Measurements from ENCODE around the gene DCPS. TPM values are rescaled to one million over a fixed set of nuclear protein-coding genes. Genes with fewer than 3 reads are reported as not detected.
A peak's percentile ranks its signal among the peaks of the same experiment; 100 is the strongest.
"Not testable (repeated sequence)": the region's sequence is repeated elsewhere in the genome, so short reads cannot be mapped to it uniquely, and the experiment has no call there.

The DCPS gene, protein sequence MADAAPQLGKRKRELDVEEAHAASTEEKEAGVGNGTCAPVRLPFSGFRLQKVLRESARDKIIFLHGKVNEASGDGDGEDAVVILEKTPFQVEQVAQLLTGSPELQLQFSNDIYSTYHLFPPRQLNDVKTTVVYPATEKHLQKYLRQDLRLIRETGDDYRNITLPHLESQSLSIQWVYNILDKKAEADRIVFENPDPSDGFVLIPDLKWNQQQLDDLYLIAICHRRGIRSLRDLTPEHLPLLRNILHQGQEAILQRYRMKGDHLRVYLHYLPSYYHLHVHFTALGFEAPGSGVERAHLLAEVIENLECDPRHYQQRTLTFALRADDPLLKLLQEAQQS
- polyA plus RNA-seq (ENCODE audit: insufficient read length in 4 of 4) = 10 to 100 TPM; 12.7 to 17.6 (median 15.8) TPM

DNA sequence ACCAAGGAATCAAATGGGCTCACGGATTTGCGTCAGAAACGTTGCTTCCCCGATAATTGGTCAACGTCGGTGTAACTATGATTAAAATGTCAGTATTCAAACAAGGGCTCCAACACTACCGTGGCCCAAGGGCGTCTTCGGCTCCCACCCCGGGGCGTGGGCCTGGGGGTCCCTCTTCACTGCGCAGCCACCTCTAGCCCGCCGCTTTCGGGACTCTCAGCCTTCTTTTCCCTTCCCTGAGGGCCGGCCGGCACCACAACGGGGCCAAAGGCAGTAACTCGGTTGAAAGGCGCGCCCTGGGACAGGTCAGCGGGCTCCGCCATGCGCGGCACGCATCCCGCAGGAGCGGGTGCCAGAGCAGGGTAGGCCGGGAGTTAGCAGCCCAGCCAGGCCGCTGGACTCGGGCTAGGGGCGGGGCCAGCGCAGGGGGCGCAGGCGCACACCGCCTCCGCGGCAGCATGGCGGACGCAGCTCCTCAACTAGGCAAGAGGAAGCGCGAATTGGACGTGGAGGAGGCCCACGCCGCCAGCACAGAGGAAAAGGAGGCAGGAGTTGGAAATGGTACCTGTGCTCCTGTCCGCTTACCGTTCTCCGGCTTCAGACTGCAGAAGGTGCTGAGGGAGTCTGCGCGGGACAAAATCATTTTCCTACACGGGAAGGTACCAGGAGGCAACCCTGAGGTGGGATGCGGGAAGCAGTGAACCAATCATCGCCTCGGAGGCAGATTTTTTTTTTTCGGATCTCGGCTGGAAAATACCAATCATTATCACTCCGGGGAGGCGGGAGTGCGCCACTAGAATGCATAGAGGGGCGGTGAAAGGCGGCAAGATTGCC, at the start of gene DCPS:
Gene DCPS, plus strand, starts transcription at position 438 of the 834 bp plus-strand sequence. Its CDS starts 21 bp downstream, at position 459.
- peak; percentile 79 to 94 (median 87) for DNase-seq (ENCODE audit: low read depth in 4 of 4, low spot score in 2 of 4)

DNA sequence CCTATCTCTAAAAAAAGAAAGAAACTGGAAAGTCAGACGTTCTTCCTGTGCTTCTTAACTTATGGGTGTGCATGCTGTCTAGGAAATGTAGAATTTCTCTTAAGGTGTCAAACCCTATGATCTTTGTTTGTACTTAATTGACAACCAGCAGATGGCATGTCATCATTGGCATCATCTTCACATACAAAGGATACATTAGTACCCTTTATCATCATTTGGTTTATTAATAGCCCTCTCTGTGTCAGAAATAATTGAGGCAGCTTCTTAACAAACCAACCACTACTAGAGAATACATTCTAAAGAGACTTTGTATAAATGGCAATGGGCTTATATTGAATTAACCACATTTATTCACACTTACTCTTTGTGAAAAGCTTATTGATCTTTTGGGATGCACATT, 49.0 kb upstream of the DCPS start:
- DNase-seq (ENCODE audit: low read depth in 4 of 4, low spot score in 2 of 4) = no peak

DNA sequence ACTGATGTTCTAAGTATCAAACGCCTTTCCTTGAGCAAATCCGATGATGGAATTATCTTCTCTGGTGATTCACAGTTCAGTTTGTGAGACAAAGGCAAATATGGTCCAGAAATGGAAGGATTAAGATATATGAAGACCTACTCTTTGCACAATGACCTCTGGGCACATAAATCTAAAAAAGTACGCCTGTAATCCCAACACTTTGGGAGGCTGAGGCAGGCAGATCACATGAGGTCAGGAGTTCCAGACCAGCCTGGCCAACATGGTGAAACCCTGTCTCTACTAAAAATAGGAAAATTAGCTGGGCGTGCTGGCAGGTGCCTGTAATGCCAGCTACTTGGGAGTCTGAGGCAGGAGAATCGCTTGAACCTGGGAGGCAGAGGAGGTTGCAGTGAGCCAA, 48.4 kb upstream of the DCPS start:
- not testable (repeated sequence) for DNase-seq (ENCODE audit: low read depth in 4 of 4, low spot score in 2 of 4)

DNA sequence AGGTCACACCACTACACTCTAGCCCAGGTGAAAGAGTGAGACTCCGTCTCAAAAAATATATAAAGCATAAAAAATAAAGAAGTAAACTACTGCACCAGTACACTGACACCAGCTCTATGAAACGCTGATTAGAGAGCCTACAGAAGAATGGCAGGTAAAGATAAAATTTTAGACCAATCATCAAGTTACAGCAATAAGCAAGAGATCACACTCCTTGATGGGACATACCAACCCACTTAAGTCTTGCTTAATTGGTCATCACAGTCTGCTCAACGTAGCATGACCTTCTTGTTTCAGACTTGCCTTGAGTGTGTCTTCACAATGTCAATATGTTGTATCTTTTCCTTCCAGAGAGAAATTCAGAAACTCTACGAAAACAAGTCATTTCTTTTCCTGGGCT, 47.6 kb upstream of the DCPS start:
- no peak for DNase-seq (ENCODE audit: low read depth in 4 of 4, low spot score in 2 of 4)

DNA sequence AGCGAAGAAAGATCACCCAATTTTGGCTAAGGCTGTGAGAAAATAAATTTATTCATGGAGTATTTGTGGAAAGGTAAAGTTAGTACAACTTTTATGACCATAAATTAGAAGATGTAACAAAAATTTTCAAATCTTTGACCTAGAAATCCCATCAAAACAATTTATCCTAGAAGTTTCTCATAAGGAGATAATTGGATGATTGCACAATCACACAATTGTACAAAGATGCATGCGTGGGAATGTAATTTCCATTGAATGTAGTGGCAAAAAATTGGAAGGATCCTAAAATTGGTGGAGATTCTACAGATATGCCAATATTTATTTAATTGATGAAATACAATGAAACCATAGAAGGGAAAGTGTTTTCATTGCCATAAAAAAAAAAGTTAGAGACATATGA, 46.7 kb upstream of the DCPS start:
- no peak for DNase-seq (ENCODE audit: low read depth in 4 of 4, low spot score in 2 of 4)

DNA sequence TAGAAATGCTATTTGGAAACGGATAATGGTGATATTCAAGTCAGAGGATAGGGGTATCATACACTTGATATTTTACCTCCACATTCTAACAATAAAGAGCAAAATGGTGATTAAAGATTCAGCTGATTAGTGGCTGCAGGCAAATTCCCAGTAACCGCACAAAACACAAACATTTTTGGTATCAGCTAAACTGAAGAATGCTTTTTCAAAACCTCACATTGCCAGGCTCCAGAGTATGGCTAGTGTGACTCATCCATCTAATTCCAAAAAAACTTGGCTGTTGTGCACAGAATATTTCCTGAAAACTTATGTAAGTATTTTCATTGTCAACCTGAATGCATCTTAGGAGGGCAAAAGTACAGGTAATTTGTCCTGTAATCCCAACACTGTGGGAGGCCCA, 46.1 kb upstream of the DCPS start:
- DNase-seq (ENCODE audit: low read depth in 4 of 4, low spot score in 2 of 4) = no peak

DNA sequence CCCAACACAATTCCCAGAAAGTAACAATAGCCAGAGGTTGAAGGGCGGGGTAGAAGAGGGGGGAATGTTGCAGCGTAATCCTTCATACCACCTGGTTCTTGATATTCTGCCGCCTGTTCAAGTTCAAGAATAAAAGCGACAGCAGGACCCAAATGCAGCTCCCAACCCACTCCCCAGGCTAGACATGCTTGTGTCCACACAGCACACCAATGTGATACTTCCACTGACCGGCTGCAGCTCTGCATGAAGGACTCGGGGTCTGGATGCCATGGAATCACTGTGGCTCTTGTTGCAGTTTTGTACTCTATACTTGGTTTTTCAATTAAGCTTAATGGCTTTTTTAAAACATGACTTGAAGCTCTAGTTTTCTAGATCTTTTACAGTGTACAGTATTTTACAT, 41.6 kb upstream of the DCPS start:
- no peak for DNase-seq (ENCODE audit: low read depth in 4 of 4, low spot score in 2 of 4)

DNA sequence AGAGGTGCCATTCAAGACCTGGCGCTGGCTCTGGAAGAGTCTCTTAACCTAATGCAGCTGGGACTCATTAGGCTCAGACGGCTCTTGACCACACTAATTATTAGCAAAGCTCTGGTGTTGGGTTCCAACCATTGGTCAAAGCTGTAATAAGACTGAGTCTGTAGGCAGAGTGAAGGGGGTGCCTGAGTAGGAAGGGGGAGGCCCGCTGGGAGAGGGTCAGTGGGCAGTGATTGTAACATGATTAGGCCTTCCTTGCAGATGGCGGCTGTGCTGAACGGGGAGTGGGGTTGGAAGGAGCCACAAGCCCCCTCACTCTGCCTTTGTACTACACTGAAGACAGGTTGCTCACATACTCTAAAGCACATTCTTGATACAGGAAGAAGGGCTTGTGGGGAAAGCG, 40.4 kb upstream of the DCPS start:
- DNase-seq (ENCODE audit: low read depth in 4 of 4, low spot score in 2 of 4) = no peak

DNA sequence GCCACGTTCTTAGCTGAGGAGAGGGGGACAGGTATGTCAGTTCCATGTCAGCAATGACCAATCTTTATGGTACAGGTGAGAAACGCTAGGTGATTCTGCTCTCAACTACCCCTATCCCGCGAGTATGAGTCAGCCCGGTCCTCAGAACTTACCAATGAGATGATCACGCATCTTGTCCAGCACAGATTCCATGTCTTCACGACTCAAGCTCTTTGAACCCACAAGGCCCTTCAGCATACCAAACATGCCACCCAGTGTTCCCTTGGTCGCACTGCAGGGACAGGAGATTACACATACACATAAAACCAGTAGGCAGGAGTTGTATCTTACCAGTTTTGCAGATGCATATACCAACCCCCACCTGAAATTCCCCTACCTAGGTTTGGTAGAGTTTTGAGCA, 38.0 kb upstream of the DCPS start:
- DNase-seq (ENCODE audit: low read depth in 4 of 4, low spot score in 2 of 4) = no peak

DNA sequence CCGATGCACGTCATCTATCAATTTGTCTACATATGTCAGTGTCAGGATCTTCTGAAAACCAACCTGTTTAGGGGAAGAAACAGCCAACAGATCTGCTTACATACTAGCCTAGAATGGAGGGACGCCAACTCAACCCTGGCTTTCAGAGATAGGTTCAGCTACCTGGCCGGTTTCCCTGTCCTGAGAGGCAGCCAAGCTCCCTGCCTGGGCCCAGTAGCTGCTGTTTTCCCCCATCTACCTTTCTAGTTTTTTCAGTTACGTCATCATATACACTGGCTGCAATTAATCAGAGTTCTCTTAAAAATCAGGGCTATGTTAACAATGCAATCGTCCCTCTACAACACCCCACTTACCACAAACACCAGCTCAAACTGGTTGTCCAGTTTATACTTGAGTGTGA, 36.2 kb upstream of the DCPS start:
- no peak for DNase-seq (ENCODE audit: low read depth in 4 of 4, low spot score in 2 of 4)

DNA sequence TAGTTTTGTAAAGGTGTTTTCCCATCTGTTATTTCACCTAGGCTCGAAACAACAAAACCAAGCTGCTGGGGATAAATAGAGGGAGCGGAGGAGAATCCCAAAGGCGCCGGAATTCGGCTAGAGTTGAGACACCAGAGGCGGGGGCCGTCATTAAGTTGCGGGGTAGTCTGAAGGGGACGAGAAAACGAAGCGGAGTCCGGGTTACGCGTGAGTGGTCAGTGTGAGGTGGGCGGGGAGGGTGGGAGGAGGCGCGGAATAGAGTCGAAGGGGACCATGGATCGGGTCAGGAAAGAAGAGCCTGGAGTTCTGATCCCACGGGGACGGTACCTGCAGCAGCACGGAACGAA, 35.5 kb upstream of the DCPS start:
- DNase-seq (ENCODE audit: low read depth in 4 of 4, low spot score in 2 of 4) = no peak

DNA sequence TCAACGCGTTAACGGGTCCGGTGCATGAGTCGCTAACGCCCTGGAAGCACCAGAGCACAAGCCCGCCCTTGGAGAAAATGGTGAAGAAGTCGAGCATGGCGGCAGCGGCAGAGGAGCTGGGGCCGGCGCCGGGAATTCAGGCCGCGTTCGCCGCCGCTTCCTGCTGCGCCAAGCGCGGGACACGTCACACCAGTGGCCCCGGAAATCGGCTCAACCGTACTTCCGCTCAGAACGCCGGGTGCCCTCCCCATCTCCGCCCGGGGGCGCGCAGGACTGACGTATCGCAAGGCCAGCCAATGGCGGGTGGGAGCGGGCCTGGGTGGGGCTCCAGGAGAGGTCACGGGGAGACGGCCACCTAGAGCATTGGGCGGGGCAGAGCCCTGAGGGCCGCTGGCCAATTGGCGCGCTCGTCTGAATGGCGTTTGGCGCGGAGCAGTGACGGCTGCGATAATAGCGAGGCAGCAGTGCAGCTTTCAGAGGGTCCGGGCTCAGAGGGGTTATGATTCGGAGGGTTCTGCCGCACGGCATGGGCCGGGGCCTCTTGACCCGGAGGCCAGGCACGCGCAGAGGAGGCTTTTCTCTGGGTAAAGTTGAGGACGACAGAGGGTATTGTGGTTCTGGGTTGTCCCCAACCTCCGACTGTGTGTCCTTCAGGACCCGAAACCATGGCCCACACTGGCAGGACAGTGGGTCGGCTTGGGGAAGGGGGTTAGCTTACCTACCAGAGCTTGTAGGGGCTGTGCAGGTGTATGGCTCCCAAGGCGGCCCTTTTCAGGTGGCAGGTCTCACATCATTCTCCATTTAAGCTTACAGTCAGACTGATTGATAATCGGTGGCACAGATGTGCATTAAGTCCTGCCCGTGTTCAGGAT, 34.9 kb upstream of the DCPS start, which contains the start of the genes FOXRED1 and SRPRA:
Gene FOXRED1, plus strand, starts transcription at position 447 of the 872 bp plus-strand sequence. Its CDS starts 53 bp downstream, at position 500.
Gene SRPRA, minus strand, starts transcription at position 188 of the 872 bp plus-strand sequence. Its CDS starts 91 bp downstream, at position 97.
- peak; percentile 82 to 98 (median 96) for DNase-seq (ENCODE audit: low read depth in 4 of 4, low spot score in 2 of 4)

DNA sequence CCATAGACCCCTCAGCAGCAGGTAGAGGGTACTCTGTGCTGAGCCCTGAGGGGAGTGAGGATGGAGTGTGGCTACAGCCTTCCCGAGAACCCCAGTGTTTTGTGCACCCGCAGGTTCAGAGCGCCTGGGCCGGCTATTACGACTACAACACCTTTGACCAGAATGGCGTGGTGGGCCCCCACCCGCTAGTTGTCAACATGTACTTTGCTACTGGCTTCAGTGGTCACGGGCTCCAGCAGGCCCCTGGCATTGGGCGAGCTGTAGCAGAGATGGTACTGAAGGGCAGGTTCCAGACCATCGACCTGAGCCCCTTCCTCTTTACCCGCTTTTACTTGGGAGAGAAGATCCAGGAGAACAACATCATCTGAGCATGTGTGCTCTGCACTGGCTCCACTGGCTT, 26.5 kb upstream of the DCPS start:
- no peak for DNase-seq (ENCODE audit: low read depth in 4 of 4, low spot score in 2 of 4)

DNA sequence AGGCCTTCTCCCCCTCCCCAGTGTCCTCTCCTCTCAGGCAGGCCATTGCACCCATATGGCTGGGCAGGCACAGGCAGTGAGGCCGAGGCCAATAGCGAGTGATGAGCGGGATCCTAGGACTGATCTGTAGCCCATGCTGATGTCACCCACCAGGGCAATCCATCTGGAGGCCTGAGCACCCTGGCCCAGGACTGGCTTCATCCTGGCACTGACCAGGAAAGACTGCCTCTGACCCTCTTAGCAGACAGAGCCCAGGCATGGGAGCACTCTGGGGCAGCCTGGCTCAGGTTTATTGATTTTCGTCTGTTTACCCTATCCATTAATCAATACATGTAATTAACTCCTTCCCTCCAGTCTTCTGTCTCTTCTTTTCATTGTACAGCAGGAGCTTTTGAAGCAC, 26.1 kb upstream of the DCPS start:
- no peak for DNase-seq (ENCODE audit: low read depth in 4 of 4, low spot score in 2 of 4)

DNA sequence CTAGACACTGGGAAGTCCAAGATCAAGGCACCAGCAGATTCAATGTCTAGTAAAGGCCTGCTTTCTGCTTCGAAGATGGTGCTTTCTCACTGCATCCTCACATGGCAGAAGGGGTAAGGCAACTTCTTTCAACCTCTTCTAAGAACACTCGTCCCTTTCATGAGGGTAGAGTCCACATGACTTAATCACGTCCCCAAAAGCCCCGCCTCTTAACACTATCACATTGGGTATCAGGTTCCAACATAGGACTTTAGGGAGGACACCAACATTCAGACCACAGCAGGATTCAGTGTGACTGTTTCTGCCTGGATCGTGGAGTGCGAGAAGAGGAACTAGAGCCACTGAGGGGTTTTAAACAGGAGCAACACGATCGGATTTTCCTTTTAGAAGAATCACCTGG, 24.7 kb upstream of the DCPS start:
- DNase-seq (ENCODE audit: low read depth in 4 of 4, low spot score in 2 of 4) = no peak

DNA sequence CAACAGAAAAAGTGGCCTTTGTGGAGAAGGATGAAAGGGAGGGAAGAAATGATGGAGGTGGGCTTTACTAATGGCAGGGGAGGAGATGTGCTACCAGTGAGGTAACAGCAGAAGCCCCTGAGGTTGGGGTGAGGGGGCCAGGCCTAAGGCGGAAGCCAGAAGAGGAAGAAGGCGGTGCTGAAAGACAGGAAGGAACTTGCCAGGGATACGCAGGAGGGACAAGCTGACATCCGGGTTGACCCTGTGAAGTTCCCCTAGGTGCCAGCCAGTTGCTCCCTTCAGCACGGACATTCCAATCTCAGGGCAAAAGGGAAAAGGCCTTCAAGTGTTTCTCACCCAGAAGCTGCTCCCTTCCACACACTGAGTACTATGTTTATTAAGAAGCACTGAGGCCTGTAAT, 23.3 kb upstream of the DCPS start:
- DNase-seq (ENCODE audit: low read depth in 4 of 4, low spot score in 2 of 4) = no peak

DNA sequence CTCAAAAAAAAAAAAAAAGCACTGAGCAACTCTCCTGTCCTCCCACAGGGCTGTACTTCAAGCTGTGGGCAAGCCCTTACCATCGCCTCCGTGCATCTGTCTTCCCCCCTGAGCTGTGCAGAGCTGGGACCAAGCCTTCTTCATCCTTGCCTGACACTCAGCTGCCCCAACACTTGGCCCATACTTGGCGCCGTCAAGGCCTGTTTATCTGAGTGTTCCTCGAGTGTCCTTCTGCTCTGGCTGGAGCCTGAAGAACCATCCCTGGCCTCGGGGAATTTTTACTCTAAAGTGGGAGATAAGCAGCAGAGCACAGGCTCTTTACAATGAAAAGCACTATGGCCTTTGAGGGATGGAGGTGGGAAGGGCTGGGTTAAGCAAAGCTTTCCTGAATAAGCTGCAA, 22.6 kb upstream of the DCPS start:
- DNase-seq (ENCODE audit: low read depth in 4 of 4, low spot score in 2 of 4) = no peak

DNA sequence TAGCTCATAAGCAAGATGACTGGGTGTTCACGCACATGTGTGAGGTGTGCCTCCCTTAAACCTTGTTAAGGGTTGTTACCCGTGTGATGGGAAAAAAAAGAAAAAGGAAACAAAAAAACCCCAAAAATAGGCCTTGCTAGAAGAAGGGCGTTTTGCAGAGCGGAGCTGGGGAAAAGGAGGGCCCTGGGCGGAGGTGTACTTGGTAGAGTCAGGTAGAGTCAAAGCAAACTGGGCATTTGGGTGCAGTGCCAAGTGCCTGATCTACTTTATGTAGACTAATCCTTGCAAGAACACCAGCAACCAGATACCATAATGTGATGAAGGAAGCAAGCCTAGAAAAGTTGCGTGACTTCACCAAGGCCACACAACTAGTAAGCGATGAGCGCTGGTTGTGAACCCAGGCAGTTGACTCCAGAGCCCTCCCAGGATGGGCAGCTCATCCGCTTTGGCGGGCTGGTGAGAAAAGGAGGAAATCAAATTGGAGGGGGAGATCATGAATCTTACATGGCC, 22.1 kb upstream of the DCPS start:
- DNase-seq (ENCODE audit: low read depth in 4 of 4, low spot score in 2 of 4) = no peak

DNA sequence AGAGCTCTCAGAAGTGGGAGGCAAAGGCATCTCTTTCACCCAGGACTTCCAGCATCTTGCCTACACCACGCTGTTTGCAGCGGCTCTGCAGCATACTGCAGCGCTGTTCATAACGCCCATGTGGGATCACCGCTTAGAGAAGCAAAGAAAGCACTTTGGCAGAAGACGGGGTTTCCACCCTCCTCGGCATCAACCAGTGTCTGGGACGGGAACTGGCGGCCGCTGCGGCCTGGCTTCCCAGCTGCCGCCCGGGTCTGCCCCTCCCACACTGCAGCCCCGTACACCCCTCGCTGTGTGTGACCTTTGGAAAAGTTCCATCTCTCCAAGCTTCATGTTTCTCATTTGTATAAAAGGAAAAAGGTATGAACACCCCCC, 21.5 kb upstream of the DCPS start:
- DNase-seq (ENCODE audit: low read depth in 4 of 4, low spot score in 2 of 4) = peak in 2 of 4 donors; percentile 45 to 66

DNA sequence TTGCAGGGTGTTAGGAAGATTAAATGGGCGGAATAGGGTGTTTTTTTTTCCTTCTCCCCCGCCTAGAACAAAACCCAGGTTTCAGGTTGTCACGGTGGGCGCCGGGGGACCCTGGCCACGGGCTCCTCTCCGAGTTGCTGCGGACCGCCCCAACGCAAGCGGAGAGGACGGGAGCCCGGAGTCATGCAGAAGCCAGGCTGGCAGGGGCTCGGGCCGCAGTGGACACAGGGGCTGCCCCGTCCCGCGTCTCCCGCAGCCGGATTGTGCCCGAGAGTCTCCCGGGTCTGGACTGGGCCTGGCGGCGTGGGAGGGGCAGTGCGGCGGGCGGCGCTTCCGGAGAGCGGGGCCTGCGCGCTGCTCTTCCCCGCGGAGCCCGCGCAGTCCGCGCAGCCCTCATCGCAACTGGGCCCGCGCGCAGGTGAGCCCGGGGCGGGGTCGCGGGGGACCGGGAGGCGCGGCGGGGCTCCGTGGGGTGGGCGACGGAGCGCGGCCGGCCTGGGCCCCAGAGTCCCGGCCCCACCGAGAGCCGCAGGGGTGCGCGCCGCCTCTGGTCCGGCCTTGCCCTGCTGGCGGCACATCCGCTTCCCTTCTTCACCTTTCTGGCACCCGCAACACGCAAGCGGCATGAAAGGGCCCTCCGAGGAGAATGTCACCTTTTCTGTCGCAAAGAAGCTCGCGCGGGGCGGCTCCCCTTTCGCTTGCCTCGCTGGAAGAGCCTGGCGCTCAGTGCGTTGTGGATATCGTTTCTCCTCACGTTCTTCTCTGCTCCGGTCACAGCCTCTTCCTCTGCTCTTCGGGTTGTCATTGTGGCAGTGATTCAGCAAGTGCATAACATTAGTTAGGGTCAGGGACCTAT, 20.9 kb upstream of the DCPS start, which contains the start of gene TIRAP:
Gene TIRAP, plus strand, starts transcription at position 358 of the 856 bp plus-strand sequence. CDS start 7,802 bp downstream, outside the sequence.
- DNase-seq (ENCODE audit: low read depth in 4 of 4, low spot score in 2 of 4) = peak in 2 of 4 donors; percentile 37 to 45
